Measurements from ENCODE around the gene AKAP13. TPM values are rescaled to one million over a fixed set of nuclear protein-coding genes. Genes with fewer than 3 reads are reported as not detected.

The AKAP13 gene
- polyA plus RNA-seq, 1 of the 3 experiments (the other 2 are of a cell fraction): 8.4 TPM

GRCh38 chr15:85767785-85768529 lies 387.6 kb downstream of the AKAP13 start:
- Histone ChIP-seq H3F3A (replicated peaks; ENCODE audit: insufficient read depth) (no peaks in the 10 kb centered on the region), H3K4me1 (ENCODE audit: control insufficient read depth in 1 of 2, insufficient read depth in 2 of 2, low read depth in 1 of 2, low read length in 1 of 2) (peaks cover 10 to 28% of the 10 kb centered on the region in 2 experiments; a peak in 3 of 4 replicates), H4K20me1 (ENCODE audit: insufficient read depth) (peaks cover 3% of the 10 kb centered on the region; the same call in 1 of the 2 replicates), H3K79me2 (ENCODE audit: insufficient read depth) (peaks cover 5% of the 10 kb centered on the region; the same call in 1 of the 2 replicates), H3K27me3 (ENCODE audit: insufficient read depth) (no peaks in the 10 kb centered on the region), H2AFZ (ENCODE audit: low read depth) (no peak overlapping the region), H3K4me3 (ENCODE audit: low read depth in 2 of 2, low read length in 1 of 2) (no peak overlapping the region), H3K36me3 (replicated peaks in 1 of 2; ENCODE audit: control insufficient read depth in 1 of 2, insufficient read depth in 2 of 2, low read length in 1 of 2) (no peaks in the 10 kb centered on the region), H3K4me2 (no peak overlapping the region), H3K9me2 (no peaks in the 10 kb centered on the region), H3K9ac (no peak overlapping the region), H3K27ac (ENCODE audit: low read depth in 2 of 2, low read length in 1 of 2) (no peak overlapping the region), H3K9me3 (no peaks in the 10 kb centered on the region)
- no peak for DNase-seq
- TF ChIP-seq CTCF (IDR thresholded peaks at IDR 0.05) (no peak), YY1 (IDR thresholded peaks at IDR 0.05; ENCODE audit: low read depth) (no peak), FOXJ3 (CRISPR knock-in tag; IDR thresholded peaks at IDR 0.05) (no peak), PBX3 (IDR thresholded peaks at IDR 0.05) (no peak), SMC3 (IDR thresholded peaks at IDR 0.05; ENCODE audit: low read depth, low read length) (no peak), JUND (IDR thresholded peaks at IDR 0.05) (no peak), TEAD4 (IDR thresholded peaks at IDR 0.05; ENCODE audit: borderline replicate concordance, insufficient read depth) (no peak), RAD21 (IDR thresholded peaks at IDR 0.05; ENCODE audit: low read length) (no peak), NFIC (IDR thresholded peaks at IDR 0.05; ENCODE audit: borderline replicate concordance) (no peak), FOXM1 (IDR thresholded peaks at IDR 0.05; ENCODE audit: low read depth) (no peak), RFX5 (IDR thresholded peaks at IDR 0.05; ENCODE audit: low read length) (no peak), EZH2phosphoT487 (IDR thresholded peaks at IDR 0.05; ENCODE audit: borderline replicate concordance, low read depth) (no peak), REST (IDR thresholded peaks at IDR 0.05; ENCODE audit: low read depth, low read length) (no peak), USF1 (IDR thresholded peaks at IDR 0.05; ENCODE audit: borderline replicate concordance, low read depth) (no peak), GABPA (IDR thresholded peaks at IDR 0.05; ENCODE audit: low read depth) (no peak), SIN3A (IDR thresholded peaks at IDR 0.05; ENCODE audit: borderline replicate concordance, low read depth, low read length) (no peak), RXRA (IDR thresholded peaks at IDR 0.05; ENCODE audit: borderline replicate concordance, low read depth) (no peak), POLR2AphosphoS5 (IDR thresholded peaks at IDR 0.05; ENCODE audit: low read depth, low read length) (no peak), TCF12 (IDR thresholded peaks at IDR 0.05) (no peak), RCOR1 (IDR thresholded peaks at IDR 0.05; ENCODE audit: low read length) (no peak)
- CTCF ChIA-PET: no interaction called here
- 96% methylated on average over 18 of the region's 26 CpGs for WGBS (ENCODE audit: low lambda C conversion rate)
- POLR2A ChIA-PET: no interaction called here

All from SK-N-SH (cell line).